PC-3 (cell line): ENCODE results near the gene LILRA2.

Experiments
- EZH2 ChIP-seq: fragments of 300-600 bp; sonication (generic); IDR thresholded peaks from one replicate; pipeline ENCODE4 v1.6.1; 2017; ENCODE audit warnings: antibody characterized with exemption, mild to moderate bottlenecking, low read length; ENCODE audit not compliant: unreplicated experiment
- TF ChIP-seq, protein P1 (sequence below): fragments of 300-600 bp; sonication (generic); conservative IDR thresholded peaks from 2 replicates; pipeline ENCODE4 v1.5.1; 2017; ENCODE audit warnings: antibody characterized with exemption, low read depth, mild to moderate bottlenecking, low read length

DNA sequence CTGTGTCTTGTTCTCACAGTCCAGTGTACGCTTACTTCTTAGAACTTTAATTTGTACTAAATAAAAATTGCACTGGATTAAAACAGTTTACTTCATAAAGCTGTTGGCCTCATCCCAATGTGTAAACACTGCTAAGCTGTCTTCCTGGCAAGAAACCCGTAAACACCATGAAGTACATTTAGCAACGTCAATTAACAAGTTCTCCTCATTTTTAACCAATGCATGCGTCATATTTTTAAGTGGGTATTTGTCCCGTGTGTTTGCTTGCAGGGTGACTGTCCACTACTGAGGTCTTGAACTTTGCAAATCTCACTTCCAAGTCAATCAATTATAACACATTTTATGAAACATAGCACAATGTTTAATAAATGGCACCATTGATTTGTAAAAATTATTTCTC lies 42.7 kb upstream of the LILRA2 start:
- TF ChIP-seq, protein P1, sequence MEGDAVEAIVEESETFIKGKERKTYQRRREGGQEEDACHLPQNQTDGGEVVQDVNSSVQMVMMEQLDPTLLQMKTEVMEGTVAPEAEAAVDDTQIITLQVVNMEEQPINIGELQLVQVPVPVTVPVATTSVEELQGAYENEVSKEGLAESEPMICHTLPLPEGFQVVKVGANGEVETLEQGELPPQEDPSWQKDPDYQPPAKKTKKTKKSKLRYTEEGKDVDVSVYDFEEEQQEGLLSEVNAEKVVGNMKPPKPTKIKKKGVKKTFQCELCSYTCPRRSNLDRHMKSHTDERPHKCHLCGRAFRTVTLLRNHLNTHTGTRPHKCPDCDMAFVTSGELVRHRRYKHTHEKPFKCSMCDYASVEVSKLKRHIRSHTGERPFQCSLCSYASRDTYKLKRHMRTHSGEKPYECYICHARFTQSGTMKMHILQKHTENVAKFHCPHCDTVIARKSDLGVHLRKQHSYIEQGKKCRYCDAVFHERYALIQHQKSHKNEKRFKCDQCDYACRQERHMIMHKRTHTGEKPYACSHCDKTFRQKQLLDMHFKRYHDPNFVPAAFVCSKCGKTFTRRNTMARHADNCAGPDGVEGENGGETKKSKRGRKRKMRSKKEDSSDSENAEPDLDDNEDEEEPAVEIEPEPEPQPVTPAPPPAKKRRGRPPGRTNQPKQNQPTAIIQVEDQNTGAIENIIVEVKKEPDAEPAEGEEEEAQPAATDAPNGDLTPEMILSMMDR = no peak
- no peak for TF ChIP-seq EZH2
